A673 (cell line): ENCODE results near the gene NDOR1. TPM values are rescaled to one million over a fixed set of nuclear protein-coding genes. Genes with fewer than 3 reads are reported as not detected.

Source experiments
- BruUV-seq: library from RNA; stranded (reverse); fragments of 400-500 nt; replicated peaks from 2 replicates; lab custom pipeline; 2021; lab: Mats Ljungman, UMichigan
- CTCF ChIA-PET: fragments of 300-600 bp; sonication (Branson Sonifier 250); formaldehyde crosslinking; loops from one replicate; lab custom pipeline; 2022; ENCODE audit warnings: antibody characterized with exemption; lab: Charles Lee
- POLR2A ChIA-PET: fragments of 300-600 bp; sonication (Branson Sonifier 250); formaldehyde crosslinking; loops from one replicate; lab custom pipeline; 2022; ENCODE audit warnings: antibody characterized with exemption; ENCODE audit not compliant: low non-redundant PET; lab: Charles Lee
- DNase-seq: peaks from one replicate; pipeline ENCODE4 v3.0.0-alpha.2; 2015; ENCODE audit warnings: low spot score
- H3K27ac ChIP-seq: fragments of 200-600 bp; sonication (generic); 2 replicates; pipeline ENCODE4 v1.5.1; 2016; ENCODE audit warnings: mixed run types, low read depth, mild to moderate bottlenecking, mixed read lengths, antibody characterized with exemption, low read length; ENCODE audit not compliant: poor library complexity, severe bottlenecking
- H3K27me3 ChIP-seq: fragments of 200-600 bp; sonication (generic); replicated peaks from 2 replicates; pipeline ENCODE4 v1.6.1; 2017; ENCODE audit warnings: mixed run types, low read depth, mild to moderate bottlenecking, mixed read lengths, antibody characterized with exemption, low read length; ENCODE audit not compliant: insufficient read depth, poor library complexity
- H3K36me3 ChIP-seq: fragments of 200-600 bp; sonication (generic); 2 replicates; pipeline ENCODE4 v1.6.1; 2016; ENCODE audit warnings: mixed run types, mild to moderate bottlenecking, mixed read lengths, antibody characterized with exemption, low read length; ENCODE audit not compliant: insufficient read depth, poor library complexity, severe bottlenecking
- H3K4me1 ChIP-seq: fragments of 200-600 bp; sonication (generic); 2 replicates; pipeline ENCODE4 v1.6.1; 2017; ENCODE audit warnings: mixed run types, mild to moderate bottlenecking, mixed read lengths, antibody characterized with exemption, low read length; ENCODE audit not compliant: insufficient read depth, poor library complexity, severe bottlenecking
- H3K4me3 ChIP-seq: fragments of 200-600 bp; sonication (generic); 2 replicates; pipeline ENCODE4 v1.5.1; 2016; ENCODE audit warnings: low read depth, mixed run types, mild to moderate bottlenecking, mixed read lengths, low read length; ENCODE audit not compliant: poor library complexity, severe bottlenecking
- H3K9me3 ChIP-seq: fragments of 200-600 bp; sonication (generic); 2 replicates; pipeline ENCODE4 v1.6.1; 2016; ENCODE audit warnings: mixed run types, low read depth, mild to moderate bottlenecking, mixed read lengths, antibody characterized with exemption, low read length; ENCODE audit not compliant: poor library complexity, severe bottlenecking
- CTCF ChIP-seq: fragments of 300-800, 200-600 bp; sonication (generic); conservative IDR thresholded peaks from 2 replicates; pipeline ENCODE4 v1.5.1; 2017; ENCODE audit warnings: low read depth, mild to moderate bottlenecking, antibody characterized with exemption, low read length, moderate library complexity, mixed read lengths
- EZH2 ChIP-seq: fragments of 200-600 bp; sonication (generic); IDR thresholded peaks from 2 replicates; pipeline ENCODE4 v1.6.1; 2017; ENCODE audit warnings: borderline replicate concordance, low read depth, mild to moderate bottlenecking, mixed read lengths, antibody characterized with exemption, low read length; ENCODE audit not compliant: poor library complexity, severe bottlenecking
- intact Hi-C: fragments of 100-400 bp; cut with micrococcal nuclease; formaldehyde crosslinking; loops from one replicate; pipeline ENCODE4 v1.10.0; 2022; ENCODE audit not compliant: unreplicated experiment
- total RNA-seq: library from RNA; stranded (reverse); gene quantifications from 2 replicates; pipeline ENCODE4 v1.2.3, GENCODE V29; 2021

NDOR1 gene
- total RNA-seq, 1 experiment from 2014 or later, result 40.2 TPM

- H3K36me3 ChIP-seq, result peaks cover 7% of the 10 kb centered on the region
- DNase-seq, result no peak
- ChIA-PET CTCF (no interaction called here), POLR2A (no interaction called here)
- H3K27ac ChIP-seq, result no peak overlapping the region
- peaks cover 10% of the 10 kb centered on the region for H3K4me1 ChIP-seq
- no TSS peak for BruUV-seq
- H3K4me3 ChIP-seq, result no peak overlapping the region
- no peaks in the 10 kb centered on the region for H3K27me3 ChIP-seq
- intact Hi-C loops, result no loop called here
- TF ChIP-seq EZH2 (no peak), CTCF (no peak)
- H3K9me3 ChIP-seq, result no peaks in the 10 kb centered on the region
Observed at GRCh38 chr9:137186385-137186784, 19.1 kb upstream of the NDOR1 start.

- intact Hi-C loops, result no loop called here
- Histone ChIP-seq H3K9me3 (no peaks in the 10 kb centered on the region), H3K4me1 (peaks cover 10% of the 10 kb centered on the region), H3K27ac (peak overlapping the region; percentile 96), H3K36me3 (peaks cover 9% of the 10 kb centered on the region), H3K4me3 (peak overlapping the region; percentile 98), H3K27me3 (no peaks in the 10 kb centered on the region)
- BruUV-seq, result no TSS peak
- TF ChIP-seq EZH2 (no peak), CTCF (no peak)
- no peak for DNase-seq
- ChIA-PET POLR2A (no interaction called here), CTCF (no interaction called here)
Observed at GRCh38 chr9:137187386-137187785, 18.1 kb upstream of the NDOR1 start.

GRCh38 chr9:137188086-137188489 lies 17.4 kb upstream of the NDOR1 start:
- Histone ChIP-seq H3K4me1 (peaks cover 10% of the 10 kb centered on the region), H3K27me3 (no peaks in the 10 kb centered on the region), H3K36me3 (peaks cover 8% of the 10 kb centered on the region), H3K9me3 (no peaks in the 10 kb centered on the region), H3K4me3 (peak overlapping the region; percentile 98), H3K27ac (peak overlapping the region; percentile 96)
- no peak for DNase-seq
- intact Hi-C loops, result no loop called here
- TF ChIP-seq CTCF (no peak), EZH2 (no peak)
- POLR2A ChIA-PET, result no interaction called here
- TSS peak; percentile 68 for BruUV-seq
- CTCF ChIA-PET, result interaction anchor here (1.8 kb wide), 1 partner anchor 49 kb away, joined by 5 read pairs; no protein-coding TSS in a partner anchor
